Left forelimb (tissue), 1 donor: ENCODE measurements around the gene ARHGEF17.

Source experiments
- DNase-seq: peaks from one replicate; pipeline ENCODE4 v3.0.0-alpha.2; 2018; ENCODE audit warnings: low spot score

The ARHGEF17 gene

DNA sequence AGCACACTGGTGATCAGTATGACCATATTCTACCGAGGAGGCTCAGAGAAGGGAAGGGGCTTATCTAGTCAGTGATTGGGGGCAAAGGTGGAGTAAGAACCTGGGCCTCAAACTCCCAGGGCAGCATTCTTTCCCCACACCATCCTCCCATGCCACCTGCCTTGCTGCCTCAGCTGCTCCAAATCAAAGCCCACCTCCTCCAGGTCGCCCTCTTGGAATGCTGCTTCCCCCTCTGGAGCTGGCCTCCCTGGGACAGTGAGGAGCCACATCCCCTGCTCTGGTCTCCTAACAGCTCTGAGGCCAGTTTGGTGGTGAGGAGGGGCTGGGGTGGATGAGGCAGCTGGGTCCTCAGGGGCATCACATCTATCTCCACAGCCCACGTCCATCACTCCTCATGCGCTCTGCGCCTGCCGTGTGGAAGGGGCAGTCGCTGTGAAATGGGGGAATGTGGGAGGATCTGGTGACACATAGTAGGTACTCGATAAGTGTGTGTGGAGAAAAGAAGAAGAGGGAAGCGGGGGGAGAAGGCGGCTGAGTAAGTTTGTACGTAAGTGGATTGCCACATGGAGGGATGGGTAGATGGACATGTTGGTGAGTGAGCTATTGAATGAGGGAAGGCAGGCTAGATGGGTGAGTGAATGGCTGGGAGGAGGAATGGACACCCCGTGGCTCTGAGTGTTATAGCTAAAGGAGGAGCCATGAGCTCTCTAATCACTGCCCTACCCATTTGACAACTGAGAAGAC is 16.1 kb upstream of the ARHGEF17 start:
- no peak for DNase-seq

DNA sequence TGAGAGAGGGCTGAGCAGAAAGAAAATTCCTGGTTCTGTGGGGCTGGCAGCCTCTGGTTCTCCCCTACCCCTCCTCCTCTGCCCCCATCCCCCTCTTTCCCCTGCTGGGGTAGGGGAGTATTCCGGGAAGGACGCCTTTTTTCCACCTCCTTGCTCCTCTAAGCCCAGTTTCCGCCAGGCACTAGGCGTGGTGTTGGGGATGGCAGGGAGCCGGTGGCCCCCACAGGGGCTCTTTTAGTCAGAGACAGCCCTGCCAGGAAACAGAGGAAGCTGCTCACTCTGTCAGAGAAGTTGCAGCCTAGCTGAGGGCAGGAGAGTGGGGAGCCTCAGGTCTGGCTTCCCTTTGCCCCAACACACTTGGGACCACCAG is 15.6 kb upstream of the ARHGEF17 start:
- no peak for DNase-seq

- no peak for DNase-seq
Measured at GRCh38 chr11:73293356-73293936, 14.6 kb upstream of the ARHGEF17 start.

DNA sequence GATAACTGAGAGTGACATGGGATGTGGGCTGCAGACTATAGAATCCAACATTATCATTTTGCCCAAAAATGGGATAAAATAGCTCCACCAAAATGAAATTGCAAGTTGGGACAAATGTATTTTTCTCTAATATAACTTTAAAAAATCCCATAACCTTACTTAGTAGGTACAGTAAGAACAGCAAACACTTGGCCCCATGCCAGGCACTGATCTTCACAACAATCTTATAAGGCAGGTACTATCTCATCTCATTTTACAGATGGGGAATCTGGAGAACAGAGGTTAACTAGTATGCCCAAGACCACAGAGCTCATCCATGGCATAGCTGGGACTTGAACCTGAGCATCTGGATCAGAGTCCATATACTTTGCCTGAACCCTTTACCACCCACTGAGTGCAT is 13.5 kb upstream of the ARHGEF17 start:
- DNase-seq: no peak

GRCh38 chr11:73295241-73295995 is 12.7 kb upstream of the ARHGEF17 start:
- DNase-seq: no peak

GRCh38 chr11:73295996-73296318 is 12.1 kb upstream of the ARHGEF17 start:
- no peak for DNase-seq

- DNase-seq: no peak
Measured at GRCh38 chr11:73296501-73297230, 11.4 kb upstream of the ARHGEF17 start.

DNA sequence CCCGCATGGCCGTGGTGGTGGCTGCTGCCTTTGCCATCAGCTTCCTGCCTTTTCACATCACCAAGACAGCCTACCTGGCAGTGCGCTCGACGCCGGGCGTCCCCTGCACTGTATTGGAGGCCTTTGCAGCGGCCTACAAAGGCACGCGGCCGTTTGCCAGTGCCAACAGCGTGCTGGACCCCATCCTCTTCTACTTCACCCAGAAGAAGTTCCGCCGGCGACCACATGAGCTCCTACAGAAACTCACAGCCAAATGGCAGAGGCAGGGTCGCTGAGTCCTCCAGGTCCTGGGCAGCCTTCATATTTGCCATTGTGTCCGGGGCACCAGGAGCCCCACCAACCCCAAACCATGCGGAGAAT is 10.9 kb upstream of the ARHGEF17 start:
- DNase-seq: no peak

GRCh38 chr11:73297702-73298101 is 10.4 kb upstream of the ARHGEF17 start:
- DNase-seq: no peak

GRCh38 chr11:73298233-73298632 is 9.8 kb upstream of the ARHGEF17 start:
- DNase-seq: no peak

DNA sequence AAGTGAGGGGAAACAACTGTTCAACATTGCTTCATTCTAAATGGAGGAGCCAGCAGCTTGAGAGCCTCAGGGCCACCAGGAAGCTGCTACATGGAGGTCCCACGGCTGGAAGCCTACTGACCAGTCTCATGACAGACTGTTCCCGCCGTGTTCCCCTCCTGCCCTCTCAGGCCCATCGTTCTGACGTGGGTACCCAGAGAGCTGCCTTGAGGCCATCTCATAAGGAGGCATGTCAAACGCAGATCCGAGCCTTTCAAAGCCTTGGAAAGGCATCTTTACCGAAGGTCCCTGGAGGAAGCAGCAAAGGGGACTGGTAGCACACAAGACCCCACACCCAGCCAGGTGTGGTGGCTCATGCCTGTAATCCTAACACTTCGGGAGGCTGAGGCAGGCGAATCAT is 8.3 kb upstream of the ARHGEF17 start:
- DNase-seq: no peak

DNA sequence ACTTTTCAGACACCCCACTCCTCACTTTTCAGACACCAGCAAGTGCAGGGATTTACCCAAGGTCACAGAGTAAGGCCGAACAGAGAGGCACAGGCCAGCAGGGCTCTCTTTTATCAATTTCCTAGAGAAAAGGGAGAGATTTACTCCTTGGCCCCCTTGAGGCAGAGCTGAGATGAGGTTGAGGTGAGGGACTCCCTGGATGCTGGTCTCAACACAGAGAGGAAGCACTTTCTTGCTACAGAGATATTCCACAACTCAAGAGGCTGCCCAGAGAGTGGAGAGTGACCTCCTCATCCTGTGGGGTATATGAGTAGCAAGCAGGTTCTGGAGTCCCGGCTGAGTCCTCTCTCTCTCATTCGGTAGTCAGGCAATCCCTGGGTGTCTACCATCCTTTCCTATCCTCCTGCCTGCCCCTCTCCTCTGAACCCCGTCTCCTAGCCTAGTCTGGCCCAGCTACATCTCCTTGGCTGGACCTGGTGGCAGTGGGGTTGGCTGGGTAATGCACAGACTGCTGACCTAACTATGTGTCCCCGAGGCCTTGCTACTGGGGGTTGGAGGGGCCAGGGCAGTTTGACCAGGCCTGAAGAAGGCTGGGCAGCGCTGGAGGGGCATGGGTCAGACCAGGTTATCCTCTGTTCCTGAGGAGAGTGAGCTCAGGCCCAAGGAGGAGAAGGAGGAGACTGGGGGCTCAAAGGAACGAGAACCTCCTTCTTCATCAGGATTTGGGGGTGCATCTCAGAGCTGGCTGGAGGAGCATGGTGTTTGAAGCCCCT is 1.8 kb upstream of the ARHGEF17 start:
- DNase-seq: no peak

DNA sequence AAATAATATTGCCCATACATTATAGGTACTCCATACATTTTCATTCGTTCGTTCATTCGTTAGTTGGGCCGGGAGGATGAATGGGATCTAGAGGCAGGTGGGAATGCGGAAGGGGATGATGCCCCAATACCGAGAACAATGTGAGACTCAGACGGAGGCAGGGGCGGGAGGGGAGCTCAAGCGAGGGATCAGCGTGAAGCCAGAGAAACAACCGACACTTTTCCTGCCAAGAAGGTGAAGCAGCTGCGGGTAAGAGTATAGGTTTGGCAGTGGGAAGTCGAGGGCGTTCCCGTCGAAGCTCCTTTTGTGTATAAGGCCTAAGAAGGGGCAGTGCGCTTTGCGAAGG is 1.1 kb upstream of the ARHGEF17 start:
- no peak for DNase-seq

DNA sequence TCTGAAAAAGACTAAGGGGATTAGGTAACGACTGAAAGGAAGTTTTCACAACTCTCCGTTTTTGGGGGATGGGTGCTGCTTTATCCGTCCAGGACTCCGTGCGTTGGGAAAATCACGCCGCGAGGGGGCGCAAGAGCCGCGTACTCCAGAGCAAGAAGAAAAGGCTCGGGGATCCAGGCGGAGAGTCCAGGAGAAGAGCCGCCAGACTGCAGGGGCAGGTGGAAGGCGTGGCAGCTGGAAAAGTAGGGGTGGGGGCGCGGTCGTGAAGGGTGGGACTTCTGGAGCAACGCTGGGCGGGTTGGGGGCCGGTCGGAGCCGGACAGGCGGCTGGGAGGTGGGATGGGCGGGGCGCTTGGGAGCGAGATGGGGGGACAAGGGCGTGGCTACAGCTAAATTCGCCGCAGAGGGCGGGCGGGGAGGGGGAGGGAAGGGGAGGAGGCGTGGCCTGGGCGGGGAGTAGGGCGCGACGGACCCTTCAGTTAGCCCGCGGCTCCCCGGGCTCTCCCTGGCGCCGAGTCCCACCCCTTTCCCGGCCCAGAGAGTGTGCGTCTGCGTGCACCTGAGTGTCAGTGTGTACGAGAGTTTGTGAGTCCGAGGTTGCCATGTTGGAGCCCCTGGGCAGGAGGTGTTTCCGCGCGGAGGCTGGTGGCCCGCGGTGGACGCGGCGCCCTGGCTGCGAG is 613 bp upstream of the ARHGEF17 start:
- peak; percentile 98 for DNase-seq

DNA sequence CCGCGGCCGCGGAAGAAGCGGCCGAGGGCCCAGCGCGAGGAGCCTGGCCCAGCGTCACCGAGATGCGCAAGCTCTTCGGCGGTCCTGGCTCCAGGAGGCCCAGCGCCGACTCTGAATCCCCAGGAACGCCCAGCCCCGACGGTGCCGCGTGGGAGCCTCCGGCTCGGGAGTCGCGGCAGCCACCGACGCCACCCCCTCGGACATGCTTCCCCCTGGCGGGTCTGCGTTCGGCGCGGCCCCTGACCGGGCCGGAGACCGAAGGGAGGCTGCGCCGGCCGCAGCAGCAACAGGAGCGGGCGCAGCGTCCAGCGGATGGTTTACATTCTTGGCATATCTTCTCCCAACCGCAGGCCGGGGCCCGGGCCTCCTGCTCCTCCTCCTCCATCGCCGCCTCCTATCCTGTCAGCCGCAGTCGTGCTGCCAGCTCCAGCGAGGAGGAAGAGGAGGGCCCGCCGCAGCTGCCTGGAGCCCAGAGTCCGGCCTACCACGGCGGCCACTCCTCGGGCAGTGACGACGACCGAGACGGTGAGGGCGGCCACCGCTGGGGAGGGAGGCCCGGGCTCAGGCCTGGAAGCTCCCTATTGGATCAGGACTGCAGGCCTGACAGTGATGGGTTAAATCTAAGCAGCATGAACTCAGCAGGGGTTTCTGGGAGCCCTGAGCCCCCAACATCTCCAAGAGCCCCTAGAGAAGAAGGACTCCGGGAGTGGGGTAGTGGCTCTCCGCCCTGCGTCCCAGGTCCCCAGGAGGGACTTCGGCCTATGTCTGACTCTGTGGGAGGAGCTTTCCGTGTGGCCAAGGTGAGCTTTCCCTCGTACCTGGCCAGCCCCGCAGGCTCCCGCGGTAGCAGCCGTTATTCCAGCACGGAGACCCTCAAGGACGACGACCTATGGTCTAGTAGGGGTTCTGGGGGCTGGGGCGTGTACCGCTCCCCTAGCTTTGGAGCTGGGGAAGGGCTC is 1.2 kb downstream of the ARHGEF17 start:
- peak; percentile 89 for DNase-seq

DNA sequence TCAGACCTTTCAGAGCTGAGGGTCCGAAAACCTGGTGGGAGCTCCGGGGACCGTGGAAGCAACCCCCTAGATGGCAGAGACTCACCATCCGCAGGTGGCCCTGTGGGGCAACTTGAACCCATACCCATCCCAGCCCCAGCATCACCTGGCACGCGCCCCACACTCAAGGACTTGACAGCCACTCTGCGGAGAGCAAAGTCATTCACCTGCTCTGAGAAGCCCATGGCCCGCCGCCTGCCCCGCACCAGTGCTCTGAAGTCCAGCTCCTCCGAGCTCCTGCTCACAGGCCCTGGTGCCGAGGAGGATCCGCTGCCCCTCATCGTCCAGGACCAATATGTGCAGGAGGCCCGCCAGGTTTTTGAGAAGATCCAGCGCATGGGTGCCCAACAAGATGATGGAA is 2.0 kb downstream of the ARHGEF17 start:
- DNase-seq: no peak

- DNase-seq: no peak
Measured at GRCh38 chr11:73310661-73311393, 2.8 kb downstream of the ARHGEF17 start.

DNA sequence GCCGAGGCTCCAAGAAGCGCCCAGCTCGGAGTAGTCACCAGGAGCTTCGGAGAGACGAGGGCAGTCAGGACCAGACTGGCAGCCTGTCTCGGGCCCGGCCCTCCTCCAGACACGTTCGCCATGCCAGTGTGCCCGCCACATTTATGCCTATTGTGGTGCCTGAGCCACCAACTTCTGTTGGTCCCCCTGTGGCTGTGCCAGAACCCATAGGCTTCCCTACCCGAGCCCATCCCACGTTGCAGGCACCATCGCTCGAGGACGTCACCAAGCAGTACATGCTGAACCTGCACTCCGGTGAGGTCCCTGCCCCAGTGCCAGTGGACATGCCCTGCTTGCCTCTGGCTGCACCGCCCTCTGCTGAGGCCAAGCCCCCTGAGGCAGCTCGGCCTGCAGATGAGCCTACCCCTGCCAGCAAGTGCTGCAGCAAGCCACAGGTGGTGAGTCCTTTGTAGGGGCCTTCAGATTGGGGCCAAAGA is 3.4 kb downstream of the ARHGEF17 start:
- DNase-seq: no peak

DNA sequence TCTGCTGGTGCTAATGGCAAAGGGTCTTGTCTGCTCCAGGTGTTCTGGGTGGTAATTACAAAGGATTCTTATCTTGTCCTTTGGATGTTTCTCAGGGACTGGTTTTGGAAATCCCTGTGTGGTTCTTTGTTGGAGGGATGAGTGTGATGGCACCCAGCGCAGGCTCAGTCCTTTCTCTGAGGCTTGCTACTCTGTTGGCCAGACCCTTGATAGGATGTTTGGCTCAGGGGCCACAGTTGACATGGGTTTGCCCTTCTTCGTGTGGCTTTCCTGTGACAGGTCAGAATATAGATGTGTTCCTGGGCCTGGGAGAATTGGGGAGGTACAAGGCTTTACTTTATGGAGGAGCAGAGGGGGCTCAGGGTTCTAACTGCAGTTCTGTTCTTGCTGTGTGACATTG is 4.0 kb downstream of the ARHGEF17 start:
- DNase-seq: no peak
